ENCODE data around the gene LAMC3. TPM values are rescaled to one million over a fixed set of nuclear protein-coding genes. Genes with fewer than 3 reads are reported as not detected.
A peak's percentile ranks its signal among the peaks of the same experiment; 100 is the strongest.

Gene LAMC3
- total and polyA plus RNA-seq, 2 donors from 2014 or later, result 13.4 to 13.8 TPM

GRCh38 chr9:131029574-131029952 is 20.6 kb downstream of the LAMC3 start:
- H3K4me1 ChIP-seq (ENCODE audit: control insufficient read depth in 2 of 3, insufficient read depth in 2 of 3, low read depth in 1 of 3, low read length in 3 of 3), result no peaks in the 10 kb centered on the region
- intact Hi-C loops (cut with DNase I), result no loop called here
- TF ChIP-seq CTCF (IDR thresholded peaks at IDR 0.05; ENCODE audit: borderline replicate concordance, extremely low read depth, insufficient read depth), result no peak
- H3K36me3 ChIP-seq (ENCODE audit: control insufficient read depth in 2 of 3, insufficient read depth in 3 of 3, low read length in 3 of 3), result no peaks in the 10 kb centered on the region
- no peak for DNase-seq
- H3K4me3 ChIP-seq (ENCODE audit: low read length in 3 of 3), result no peak overlapping the region
- H3K27me3 ChIP-seq (ENCODE audit: control insufficient read depth, insufficient read depth, low read length), result no peaks in the 10 kb centered on the region
- H3K9ac ChIP-seq (ENCODE audit: low read length in 3 of 3), result no peak overlapping the region
- FAIRE-seq, result no peak
- H3K27ac ChIP-seq (ENCODE audit: low read depth in 2 of 2, low read length in 2 of 2), result no peak overlapping the region
- H3K9me3 ChIP-seq (ENCODE audit: control insufficient read depth in 2 of 3, insufficient read depth in 1 of 3, low read length in 3 of 3), result no peaks in the 10 kb centered on the region

DNA sequence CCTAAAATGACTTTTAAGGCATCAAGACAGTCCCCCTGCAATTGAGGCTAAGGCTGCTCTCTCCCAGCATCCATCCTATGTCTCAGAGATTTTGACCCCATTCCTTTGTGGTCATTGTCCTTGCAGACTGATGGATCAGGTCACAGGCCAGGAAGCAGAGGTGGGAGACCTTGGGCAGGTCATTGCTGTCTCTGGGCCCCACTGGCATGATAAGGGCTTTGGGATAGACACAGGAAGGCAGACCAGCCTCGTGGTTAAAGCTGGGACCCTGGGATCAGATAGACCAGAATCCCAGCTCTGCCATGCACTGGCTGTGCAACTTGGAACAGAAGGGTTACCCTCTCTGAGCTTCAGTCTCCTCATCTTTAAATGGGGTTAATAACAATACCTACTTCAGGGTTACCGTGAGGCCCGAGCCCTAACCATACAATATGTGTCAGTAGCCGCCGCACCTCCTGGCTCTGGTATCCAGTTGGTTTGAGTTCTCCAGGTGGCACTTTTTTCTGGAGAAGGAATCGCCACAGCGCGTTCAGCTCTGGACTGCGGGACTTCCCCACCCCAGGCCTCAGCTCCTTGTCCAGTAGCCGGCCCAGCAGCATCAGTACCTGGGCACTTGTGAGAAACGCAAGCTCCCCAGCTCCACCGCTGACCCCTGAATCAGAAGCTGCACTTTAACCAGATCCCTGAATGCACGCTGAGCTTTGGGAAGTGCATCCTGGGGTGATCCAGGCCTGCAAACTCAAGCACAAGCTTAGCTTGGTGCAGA is 21.4 kb downstream of the LAMC3 start:
- Histone ChIP-seq H3K4me3 (ENCODE audit: low read length in 3 of 3) (no peak overlapping the region), H3K9me3 (ENCODE audit: control insufficient read depth in 2 of 3, insufficient read depth in 1 of 3, low read length in 3 of 3) (no peaks in the 10 kb centered on the region), H3K27me3 (ENCODE audit: control insufficient read depth, insufficient read depth, low read length) (no peaks in the 10 kb centered on the region), H3K9ac (ENCODE audit: low read length in 3 of 3) (no peak overlapping the region), H3K27ac (ENCODE audit: low read depth in 2 of 2, low read length in 2 of 2) (no peak overlapping the region), H3K36me3 (ENCODE audit: control insufficient read depth in 2 of 3, insufficient read depth in 3 of 3, low read length in 3 of 3) (no peaks in the 10 kb centered on the region), H3K4me1 (ENCODE audit: control insufficient read depth in 2 of 3, insufficient read depth in 2 of 3, low read depth in 1 of 3, low read length in 3 of 3) (no peaks in the 10 kb centered on the region)
- no peak for TF ChIP-seq CTCF (IDR thresholded peaks at IDR 0.05; ENCODE audit: borderline replicate concordance, extremely low read depth, insufficient read depth)
- DNase-seq (no peak), FAIRE-seq (no peak)
- intact Hi-C loops (cut with DNase I), result no loop called here

DNA sequence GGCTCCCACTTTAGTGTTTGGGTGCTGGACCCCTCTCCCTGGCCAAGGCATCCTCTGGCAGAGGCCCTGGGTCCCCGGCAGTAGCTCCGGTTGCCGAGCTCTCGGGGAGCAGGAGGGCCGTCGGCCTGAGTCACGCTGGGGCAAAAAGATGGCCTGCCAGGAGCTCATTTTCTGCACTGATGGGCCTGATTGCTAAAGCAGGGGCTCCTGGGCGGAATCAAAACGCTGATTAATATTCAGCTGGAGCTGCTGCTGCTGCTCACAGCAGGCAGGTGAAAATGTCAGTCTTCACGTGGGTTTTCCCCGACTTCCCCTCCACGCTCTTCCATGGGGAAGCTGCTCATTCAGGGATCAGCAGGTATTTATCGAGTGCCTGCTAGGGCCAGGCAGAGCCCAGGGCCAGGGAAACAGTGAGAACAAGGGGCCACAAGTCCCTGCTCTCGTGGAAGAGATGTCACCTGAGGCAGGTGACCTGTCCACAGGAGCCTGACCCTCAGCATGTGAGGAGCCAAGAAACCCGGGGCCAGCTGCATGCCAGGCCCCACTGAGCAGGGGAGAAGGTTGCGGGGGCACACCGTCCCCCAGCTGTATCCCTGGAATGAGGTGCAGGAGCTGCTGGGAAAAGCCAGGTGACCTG is 22.1 kb downstream of the LAMC3 start:
- Histone ChIP-seq H3K9ac (ENCODE audit: low read length in 3 of 3) (no peak overlapping the region), H3K9me3 (ENCODE audit: control insufficient read depth in 2 of 3, insufficient read depth in 1 of 3, low read length in 3 of 3) (no peaks in the 10 kb centered on the region), H3K36me3 (ENCODE audit: control insufficient read depth in 2 of 3, insufficient read depth in 3 of 3, low read length in 3 of 3) (no peaks in the 10 kb centered on the region), H3K4me1 (ENCODE audit: control insufficient read depth in 2 of 3, insufficient read depth in 2 of 3, low read depth in 1 of 3, low read length in 3 of 3) (no peaks in the 10 kb centered on the region), H3K27me3 (ENCODE audit: control insufficient read depth, insufficient read depth, low read length) (no peaks in the 10 kb centered on the region), H3K27ac (ENCODE audit: low read depth in 2 of 2, low read length in 2 of 2) (no peak overlapping the region), H3K4me3 (ENCODE audit: low read length in 3 of 3) (no peak overlapping the region)
- intact Hi-C loops (cut with DNase I), result no loop called here
- no peak for FAIRE-seq
- TF ChIP-seq CTCF (IDR thresholded peaks at IDR 0.05; ENCODE audit: borderline replicate concordance, extremely low read depth, insufficient read depth), result no peak
- DNase-seq, result peak in 1 of 5 donors; percentile 33

Data from kidney (tissue), 14 donors.